Measurements from ENCODE around the gene TCHP.

TCHP gene

DNA sequence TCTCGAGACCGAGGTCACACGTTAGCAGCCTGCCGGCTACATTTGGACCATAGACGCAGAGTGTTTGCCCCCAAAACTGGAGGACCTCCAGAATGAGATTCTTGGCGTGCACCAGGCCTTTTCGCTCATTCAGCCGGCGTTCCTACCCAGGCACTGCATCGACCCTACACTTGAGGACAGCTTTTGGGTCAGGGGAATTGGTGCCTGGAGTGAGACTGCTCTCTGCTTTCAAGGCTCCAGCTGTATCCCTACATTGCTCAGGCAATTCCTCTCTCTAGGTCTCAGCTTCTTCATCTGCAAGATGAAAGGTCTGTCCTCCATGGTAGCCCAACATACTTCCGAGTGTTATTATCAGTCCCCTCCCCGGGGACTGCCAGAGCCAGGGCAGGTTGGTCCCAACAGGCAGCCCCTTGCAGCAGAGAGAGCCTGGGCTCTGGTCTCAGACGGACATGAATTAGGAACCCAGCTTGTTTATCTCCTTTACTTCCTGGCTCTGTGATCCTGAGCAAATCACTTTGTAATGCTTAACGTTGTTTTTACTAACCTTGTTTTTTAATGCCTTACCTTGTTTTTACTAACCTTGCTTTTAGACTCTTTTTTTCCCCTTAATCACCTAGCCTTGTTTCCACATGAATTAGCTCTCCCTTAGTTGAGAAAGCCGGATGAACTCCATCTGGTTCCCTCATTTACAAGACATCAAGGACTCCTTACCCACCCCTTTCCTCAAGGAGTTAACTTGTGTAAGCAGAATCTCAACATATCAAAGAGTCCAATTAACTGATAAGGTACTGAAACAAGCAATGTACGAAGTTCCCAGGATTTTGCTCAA, 892 bp downstream of the TCHP start:
- FAIRE-seq = no peak
- no peak for DNase-seq (ENCODE audit: extremely low spot score, insufficient read length, low read depth)

DNA sequence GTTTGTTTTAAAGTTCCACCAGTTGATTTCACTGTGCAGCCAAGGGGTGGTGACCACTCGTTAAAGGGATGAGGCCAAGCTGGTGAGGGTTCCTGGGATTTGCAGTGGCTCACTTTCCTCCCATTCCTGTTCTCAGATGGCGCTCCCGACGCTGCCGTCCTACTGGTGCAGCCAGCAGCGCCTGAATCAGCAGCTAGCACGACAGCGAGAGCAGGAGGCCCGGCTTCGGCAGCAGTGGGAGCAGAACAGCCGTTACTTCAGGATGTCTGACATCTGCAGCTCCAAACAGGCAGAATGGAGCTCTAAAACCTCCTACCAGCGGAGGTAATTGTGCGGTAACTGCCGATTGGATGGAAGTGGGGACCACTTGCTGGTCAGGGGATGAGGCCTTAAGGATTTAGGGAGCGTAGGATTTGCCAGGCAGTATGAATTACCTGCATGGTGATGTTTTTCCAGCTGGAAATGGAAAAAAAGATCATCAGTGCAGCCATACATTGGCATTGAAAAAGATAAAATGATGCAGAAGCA, 2.9 kb downstream of the TCHP start:
- DNase-seq (ENCODE audit: extremely low spot score, insufficient read length, low read depth) = no peak
- FAIRE-seq = no peak

DNA sequence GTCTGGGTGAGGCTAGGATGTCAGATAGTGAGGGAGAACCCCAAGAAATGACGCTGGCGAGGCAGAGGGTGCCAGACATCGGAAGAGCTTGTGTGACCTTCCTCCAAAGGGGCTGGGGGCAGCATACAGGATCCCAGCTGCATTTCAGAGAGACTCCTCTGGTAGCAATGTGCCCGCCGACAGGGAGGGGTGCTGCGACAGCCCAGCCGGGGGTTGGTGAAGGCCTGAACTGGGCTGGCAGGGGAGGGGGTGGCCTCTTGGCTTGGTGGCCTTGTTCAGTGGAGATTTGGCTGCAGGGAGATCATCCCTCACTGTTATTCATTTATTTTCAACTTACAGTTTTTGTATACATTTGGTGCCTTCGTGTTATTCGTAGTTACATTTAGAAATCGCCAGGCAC, 5.2 kb downstream of the TCHP start:
- FAIRE-seq (no peak), DNase-seq (ENCODE audit: extremely low spot score, insufficient read length, low read depth) (no peak)

DNA sequence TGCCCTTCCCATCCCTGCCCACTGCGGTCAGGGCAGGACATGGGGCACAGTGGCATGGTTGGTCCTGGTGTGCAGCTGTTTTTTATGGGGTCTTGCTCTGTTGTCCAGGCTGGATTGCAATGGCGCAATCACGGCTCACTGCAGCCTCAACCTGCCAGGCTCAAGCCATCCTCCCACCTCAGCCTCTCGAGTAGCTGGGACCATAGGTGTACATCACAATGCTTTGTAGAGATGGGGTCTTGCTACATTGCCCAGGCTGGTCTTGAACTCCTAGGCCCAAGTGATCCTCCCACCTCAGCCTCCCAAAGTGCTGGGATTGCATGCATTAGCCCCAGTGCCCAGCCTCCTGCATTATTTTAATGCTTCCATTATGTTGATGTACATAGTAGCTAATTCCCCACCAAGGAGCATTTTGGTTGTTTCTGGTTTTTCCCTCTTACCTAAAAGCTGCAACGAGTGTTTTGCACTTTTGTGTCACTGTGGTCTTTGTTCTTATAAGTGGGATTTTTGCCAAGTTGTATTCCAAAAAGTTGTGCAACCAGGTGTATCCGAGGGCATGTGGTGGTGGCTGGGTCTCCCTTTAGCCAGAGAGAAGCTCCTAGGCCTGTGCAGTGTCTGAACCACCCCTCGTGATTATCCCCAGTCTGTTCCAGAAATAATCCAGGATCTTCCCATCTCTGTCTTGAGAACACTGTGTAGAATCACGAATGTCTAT, 10.3 kb downstream of the TCHP start:
- FAIRE-seq = no peak

DNA sequence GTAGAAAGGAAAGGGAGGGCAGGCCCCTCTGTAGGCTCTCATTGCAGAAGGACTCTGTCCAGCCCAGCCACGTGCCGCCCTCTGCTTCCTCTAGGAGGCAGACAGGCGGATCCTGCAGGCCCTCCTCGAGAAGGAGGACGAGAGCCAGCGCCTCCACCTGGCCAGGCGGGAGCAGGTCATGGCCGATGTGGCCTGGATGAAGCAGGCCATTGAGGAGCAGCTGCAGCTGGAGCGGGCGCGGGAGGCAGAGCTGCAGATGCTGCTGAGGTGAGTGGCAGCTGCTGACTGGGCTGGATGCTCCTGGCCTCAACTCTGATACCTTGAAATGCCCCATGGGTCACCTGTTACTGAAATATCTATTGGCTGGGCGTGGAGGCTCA, 10.9 kb downstream of the TCHP start:
- no peak for FAIRE-seq
- DNase-seq (ENCODE audit: extremely low spot score, insufficient read length, low read depth) = no peak

More for the DNA sequence above, 10.3 kb downstream of the TCHP start:
- no peak for DNase-seq (ENCODE audit: extremely low spot score, insufficient read length, low read depth)

DNA sequence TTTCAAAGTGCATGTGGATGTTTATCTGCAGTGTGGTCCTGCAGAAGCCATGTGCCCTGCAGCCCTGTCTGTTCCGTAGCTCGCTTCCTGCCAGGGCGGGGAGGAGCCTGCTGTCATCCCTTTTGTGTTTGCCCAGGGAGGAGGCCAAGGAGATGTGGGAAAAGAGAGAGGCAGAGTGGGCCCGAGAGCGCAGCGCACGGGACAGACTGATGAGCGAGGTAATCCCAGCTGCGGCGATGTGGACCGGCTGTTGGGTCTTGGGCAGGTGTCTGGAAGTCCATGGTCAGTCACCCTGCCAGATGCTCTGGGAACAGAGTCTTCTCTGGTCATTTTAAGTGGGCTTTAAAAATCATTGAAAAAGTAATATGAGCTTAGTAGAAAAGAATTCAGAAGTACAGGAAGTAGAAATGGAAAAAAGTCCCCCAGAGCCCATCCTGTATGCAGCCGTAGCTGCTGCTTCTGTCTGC, 12.8 kb downstream of the TCHP start:
- FAIRE-seq = no peak
- no peak for DNase-seq (ENCODE audit: extremely low spot score, insufficient read length, low read depth)

DNA sequence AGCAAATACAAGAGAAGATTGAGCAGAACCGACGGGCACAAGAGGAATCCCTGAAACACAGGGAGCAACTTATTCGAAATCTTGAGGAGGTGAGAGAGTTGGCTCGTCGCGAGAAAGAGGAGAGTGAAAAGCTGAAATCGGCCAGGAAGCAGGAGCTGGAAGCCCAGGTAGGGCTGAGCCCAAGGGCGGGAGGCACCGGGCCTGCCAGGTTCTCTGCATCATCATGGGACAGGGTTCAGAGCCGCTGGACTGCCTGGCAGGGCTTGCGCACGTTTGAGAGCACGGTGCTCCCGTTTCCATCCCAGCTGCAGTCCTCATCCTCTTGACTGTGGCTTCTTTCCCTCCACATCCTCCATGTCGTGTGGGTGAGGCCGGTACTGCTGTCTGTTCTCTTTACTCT, 14.4 kb downstream of the TCHP start:
- DNase-seq (ENCODE audit: extremely low spot score, insufficient read length, low read depth) = no peak
- FAIRE-seq = no peak

DNA sequence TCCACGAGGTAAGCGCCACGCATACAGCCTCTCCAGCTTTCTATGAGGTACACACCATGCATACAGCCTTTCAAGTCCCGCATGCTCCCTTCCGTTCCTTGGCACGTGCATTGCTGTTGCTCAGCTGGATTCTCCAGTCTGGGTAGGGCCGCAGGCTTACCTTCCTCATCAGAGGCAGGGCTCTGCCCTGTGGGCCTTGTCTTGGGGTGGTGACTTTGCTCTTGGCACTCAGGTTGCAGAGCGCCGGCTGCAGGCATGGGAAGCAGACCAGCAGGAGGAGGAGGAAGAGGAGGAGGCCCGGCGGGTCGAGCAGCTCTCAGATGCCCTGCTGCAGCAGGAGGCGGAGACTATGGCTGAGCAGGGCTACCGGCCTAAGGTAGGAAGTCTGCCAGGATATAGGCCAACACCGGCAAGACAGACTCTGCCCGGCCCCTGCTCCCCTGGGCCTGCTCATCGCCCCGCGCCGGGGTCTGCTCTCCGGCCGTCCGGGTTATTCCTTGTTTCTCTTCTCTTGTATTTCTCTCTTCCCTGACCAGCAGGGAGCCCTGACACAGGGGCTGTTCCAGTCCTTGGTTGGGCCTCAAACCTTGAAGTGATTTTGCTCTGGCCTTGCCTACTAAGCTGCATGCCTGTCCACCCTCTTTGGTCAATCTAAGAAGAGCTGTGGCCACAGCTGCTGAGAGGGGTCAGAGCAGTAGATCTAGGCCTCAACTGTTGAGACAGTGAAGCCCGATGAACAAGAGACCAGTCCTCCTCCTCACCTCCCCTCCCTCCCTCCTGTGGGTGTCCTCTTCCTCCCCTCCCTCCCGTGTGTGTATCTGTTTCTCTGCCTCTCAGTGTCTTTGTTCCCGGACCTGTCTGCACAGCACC, 15.3 kb downstream of the TCHP start:
- FAIRE-seq = no peak
- DNase-seq (ENCODE audit: extremely low spot score, insufficient read length, low read depth) = no peak

DNA sequence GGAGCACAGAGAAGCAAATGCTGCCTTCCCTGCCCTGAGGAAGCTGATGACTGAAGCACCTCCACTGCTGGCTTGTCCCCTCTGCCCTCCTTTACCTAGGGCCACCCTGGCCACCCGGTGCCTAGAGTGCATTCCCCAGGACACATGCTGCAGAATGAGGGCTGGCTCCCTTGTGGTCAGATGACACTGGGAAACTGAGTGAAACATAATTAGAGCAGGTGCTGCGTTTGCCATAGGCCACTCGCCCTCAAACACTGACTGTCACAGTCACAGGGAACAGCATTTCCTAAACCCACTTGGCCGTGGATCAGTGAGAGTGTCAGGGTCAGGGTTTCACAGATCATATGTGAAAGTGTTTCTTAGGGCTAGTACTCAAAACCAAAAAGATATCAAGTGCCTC, 16.0 kb downstream of the TCHP start:
- FAIRE-seq = no peak
- DNase-seq (ENCODE audit: extremely low spot score, insufficient read length, low read depth) = no peak

DNA sequence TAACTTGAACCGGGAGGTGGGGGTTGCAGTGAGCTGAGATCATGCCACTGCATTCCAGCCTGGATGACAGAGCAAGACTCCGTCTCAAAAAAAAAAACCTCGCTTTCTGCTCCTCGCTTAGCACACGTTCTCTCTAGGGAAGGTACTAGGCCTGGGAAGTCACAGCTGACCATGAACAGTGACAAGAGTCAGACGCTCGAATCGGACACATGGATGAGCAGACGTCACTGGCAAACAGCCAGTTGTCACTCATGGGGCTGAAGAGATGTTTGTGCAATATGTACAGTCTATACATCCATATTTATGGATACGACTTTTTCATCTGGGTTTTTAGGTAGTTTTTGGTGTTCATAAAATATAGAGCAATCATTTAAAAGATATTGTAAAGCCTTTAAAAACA, 19.4 kb downstream of the TCHP start:
- FAIRE-seq = no peak
- no peak for DNase-seq (ENCODE audit: extremely low spot score, insufficient read length, low read depth)

DNA sequence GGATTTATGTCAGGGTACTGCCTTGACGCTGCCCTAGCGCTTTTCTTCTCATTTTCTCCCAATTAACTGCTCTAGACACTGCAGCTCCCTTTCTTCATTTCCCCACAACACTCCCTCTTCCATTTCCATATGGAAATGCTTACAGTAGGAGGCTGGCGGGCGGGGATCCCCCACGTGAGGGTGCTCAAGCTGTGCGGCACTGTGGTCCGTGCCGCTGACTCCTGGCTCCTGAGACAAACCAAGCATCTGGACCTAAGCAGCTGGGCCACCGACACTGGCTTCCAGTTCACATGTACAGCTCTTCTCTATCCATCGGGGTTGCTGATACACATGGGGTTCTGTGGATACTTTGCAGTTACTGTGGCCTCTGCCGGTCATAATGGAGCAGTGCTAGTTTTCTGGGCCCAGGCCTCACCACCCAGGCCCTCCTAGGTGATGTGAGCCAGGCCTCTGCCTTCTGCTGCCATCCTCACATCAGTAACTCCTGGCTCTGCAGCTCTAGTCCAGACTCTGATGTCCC, 20.2 kb downstream of the TCHP start:
- DNase-seq (ENCODE audit: extremely low spot score, insufficient read length, low read depth) (no peak), FAIRE-seq (no peak)

DNA sequence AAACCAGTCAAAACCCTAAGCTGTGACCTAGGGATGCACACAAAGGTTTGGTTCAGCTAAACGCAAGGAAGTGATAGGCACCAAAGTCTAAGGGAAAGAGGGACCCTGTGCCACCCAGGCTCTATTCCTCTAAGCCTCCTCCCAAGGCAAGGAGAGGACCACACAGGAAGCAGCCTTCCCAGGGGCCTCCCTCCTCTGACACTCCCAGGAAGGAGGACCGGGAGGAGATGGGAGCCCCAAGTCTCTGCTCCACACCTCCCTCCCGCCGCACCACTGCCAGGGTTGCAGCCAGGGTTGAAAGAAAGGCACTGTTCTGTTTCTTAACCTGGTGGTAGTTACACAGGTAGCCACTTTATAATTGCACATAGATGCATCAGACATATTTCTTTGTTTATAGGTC, 21.9 kb downstream of the TCHP start:
- DNase-seq (ENCODE audit: extremely low spot score, insufficient read length, low read depth) (no peak), FAIRE-seq (no peak)

DNA sequence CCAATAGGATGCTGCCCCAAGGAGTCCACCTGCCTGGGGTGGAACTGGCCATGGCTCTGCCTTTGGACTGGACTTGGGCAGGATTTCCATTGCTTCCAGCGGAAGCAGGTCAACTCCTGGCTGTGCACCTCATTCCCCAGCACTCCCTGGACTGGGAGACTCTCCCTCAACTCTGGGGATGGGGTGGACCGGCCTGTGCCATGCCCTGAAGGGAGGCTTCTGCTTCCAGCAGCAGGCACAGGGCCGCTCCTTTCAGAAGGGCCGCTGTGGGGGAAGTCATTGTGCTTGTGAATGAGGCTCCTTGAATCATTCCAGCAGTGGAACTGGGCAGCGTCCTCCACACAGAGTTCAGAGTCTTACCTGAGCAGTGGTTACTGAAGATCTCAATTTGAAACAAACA, 23.0 kb downstream of the TCHP start:
- FAIRE-seq (no peak), DNase-seq (ENCODE audit: extremely low spot score, insufficient read length, low read depth) (no peak)

DNA sequence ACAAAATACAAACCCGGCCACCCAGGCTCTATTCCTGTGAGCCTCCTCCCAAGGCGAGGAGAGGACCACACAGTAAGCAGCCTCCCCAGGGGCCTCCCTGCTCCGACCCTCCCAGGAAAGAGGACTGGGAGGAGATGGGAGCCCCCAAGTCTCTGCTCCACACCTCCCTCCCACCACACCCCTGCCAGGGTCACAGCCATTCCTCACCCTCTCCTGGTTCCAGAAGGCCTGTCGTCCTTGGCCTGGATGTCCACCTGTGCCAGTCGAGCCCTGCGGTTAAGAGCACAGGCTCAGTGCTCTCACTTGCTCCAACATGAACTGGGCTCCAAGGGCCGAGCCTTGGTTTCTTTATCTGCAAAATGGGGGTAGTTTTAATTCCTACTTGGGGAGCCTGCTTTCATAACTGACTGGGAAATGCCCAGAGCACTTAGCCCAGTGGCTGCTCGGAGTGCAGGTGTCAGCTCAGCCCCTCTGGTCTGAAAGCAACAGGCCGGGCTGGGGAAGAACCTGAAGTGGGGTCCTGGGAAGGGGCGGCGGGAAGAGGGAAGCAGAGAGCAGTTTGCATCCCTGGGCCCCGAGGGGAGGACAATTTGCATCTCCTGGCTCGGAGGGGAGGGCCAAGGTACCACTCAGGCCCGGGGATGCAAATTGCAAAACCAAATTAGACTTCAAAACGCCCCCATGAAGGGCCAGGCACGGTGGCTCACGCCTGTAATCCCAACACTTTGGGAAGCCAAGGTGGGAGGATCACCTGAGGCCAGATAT, 23.6 kb downstream of the TCHP start:
- DNase-seq (ENCODE audit: extremely low spot score, insufficient read length, low read depth) = no peak

DNA sequence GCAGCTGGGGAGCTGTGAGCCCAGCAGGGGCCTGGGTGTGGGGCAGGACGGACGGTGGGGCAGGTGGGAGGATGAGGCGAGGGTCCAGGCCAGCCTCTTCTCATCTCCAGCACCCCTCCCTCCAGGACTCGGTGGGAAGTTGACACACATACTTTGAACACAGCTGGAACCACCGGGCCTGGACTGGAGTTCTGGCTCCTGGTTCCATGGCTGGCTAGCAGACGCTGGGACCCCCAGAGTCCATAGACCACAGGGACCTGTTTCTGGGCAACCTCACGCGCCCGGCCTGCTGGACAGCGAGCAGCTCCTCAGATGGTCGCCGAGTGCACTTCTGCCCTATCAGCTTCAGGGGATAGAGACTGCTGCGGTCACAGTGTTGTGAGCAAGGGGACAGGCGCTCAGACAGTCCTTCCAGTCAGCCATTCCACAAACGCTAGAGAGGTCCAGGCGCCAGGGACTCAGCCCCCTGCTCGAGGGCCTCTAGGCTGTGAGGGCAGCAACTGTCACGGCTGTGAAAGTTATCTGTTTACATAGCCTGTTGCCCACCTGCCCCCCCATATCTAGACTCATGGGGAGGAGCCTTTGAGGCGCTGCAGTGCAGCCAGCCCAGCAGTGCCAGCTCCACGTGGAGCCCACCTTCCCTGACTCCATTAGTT, 25.2 kb downstream of the TCHP start:
- DNase-seq (ENCODE audit: extremely low spot score, insufficient read length, low read depth) = no peak
- FAIRE-seq = no peak

More for the DNA sequence above, 23.6 kb downstream of the TCHP start:
- no peak for FAIRE-seq

DNA sequence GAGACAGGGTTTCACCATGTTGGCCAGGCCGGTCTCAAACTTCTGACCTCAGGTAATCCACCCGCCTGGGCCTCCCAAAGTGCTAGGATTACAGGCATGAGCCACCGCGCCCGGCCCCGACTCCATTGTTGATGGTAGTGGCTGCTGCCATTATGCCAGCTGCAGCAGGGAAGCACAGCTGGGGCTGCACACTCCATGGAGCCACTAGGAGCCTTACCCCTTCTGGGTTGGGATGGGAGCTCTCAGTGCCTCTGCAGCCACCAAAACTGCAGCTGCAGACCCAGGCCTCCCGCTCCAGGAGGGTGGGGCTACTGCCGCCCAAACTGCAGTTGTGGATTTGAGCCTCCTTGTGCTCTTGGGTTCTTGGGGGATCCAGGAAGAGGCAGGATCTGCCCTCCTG, 25.9 kb downstream of the TCHP start:
- FAIRE-seq = no peak

DNA sequence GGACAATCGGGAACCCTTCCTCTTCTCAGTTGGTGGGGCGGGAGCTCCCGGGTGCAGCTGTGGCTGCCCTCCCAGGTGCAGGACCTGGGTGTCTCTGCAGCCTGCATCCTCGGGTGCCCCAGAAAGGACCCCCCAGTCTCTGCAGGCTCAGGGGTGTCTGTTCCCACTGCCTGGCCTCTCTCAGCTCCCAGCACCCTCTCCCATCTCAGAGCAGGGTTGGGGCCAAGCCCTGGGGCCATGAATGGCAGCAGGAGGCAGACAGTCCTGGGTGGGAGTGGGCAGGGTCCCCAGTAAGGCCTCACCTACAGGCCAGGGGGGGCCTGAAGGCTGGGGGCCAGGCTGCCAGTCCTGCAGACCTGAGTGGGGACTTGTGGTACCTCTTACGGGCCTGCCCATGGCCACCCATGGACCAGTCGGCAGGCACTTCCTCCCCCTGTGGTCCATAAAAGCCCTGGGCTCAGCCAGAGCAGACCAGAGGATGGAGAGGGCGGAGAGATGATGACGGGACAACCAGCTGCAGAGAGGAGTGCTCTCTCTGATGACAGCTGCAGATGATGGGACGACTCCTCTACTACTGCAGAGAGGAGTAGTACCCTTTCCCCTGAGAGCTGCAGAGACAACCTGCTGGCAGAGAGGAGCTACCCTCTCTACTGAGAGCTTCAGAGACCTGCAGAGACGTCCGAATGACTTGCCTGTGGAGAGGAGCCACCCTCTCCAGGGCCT, 26.6 kb downstream of the TCHP start:
- DNase-seq (ENCODE audit: extremely low spot score, insufficient read length, low read depth) (no peak), FAIRE-seq (no peak)

More for the DNA sequence above, 25.9 kb downstream of the TCHP start:
- no peak for DNase-seq (ENCODE audit: extremely low spot score, insufficient read length, low read depth)

DNA sequence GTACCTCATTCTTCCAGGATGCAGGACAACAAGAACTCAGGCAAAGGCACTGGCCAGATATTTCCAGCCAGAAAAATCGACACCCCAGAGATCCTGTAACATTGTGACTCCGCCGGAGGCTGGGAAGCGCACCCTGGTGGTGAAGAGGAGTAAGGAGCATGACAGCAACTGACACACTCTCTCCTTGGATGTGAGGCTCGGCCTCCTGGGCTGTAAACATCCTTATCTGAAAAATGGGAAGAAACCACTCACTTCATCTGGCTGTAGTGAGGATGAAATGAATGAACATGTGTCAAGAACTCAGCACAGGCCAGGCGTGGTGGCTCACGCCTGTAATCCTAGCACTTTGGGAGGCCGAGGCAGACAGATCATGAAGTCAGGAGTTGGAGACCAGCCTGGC, 27.5 kb downstream of the TCHP start:
- DNase-seq (ENCODE audit: extremely low spot score, insufficient read length, low read depth) (peak; percentile 32), FAIRE-seq (peak; percentile 56)

Data from GM18507 (cell line).